Cardiac muscle cell (in vitro differentiated cells and primary cell): ENCODE measurements around the gene MICAL2. TPM values are rescaled to one million over a fixed set of nuclear protein-coding genes. Genes with fewer than 3 reads are reported as not detected.

Source experiments
- DNase-seq, 2 donors: peaks; one replicate each; pipeline versions ENCODE4 v3.0.0 to v3.0.0-alpha.2; 2010 to 2017; ENCODE audit warnings: low read depth in 1 of 2, low spot score in 1 of 2
- H3K27ac ChIP-seq: fragments of 200-600 bp; sonication (generic); 2 replicates; pipeline ENCODE4 v1.5.1; 2016
- H3K27me3 ChIP-seq: fragments of 200-600 bp; sonication (generic); 2 replicates; pipeline ENCODE4 v1.6.0; 2016; ENCODE audit warnings: control low read depth
- H3K36me3 ChIP-seq: fragments of 200-600 bp; sonication (generic); 2 replicates; pipeline ENCODE4 v1.5.1; 2016; ENCODE audit warnings: control low read depth
- H3K4me1 ChIP-seq: fragments of 200-600 bp; sonication (generic); 2 replicates; pipeline ENCODE4 v1.8.1; 2017; ENCODE audit warnings: low read depth, mild to moderate bottlenecking, mixed run types
- H3K4me3 ChIP-seq: fragments of 200-600 bp; sonication (generic); 2 replicates; pipeline ENCODE4 v1.5.1; 2016; ENCODE audit warnings: mild to moderate bottlenecking
- H3K9me3 ChIP-seq: fragments of 200-600 bp; sonication (generic); 2 replicates; pipeline ENCODE4 v1.5.1; 2017; ENCODE audit warnings: low read depth, mild to moderate bottlenecking, control low read depth
- polyA plus RNA-seq: library from polyadenylated mRNA; unstranded; fragments of >200 nt; fragmentation: Nextera tagmentation; extraction: Ambion mirVana; gene quantifications from 2 replicates; pipeline ENCODE4 v1.2.1, GENCODE V29; 2016
- total RNA-seq: library from RNA; depleted of rRNA; stranded (reverse); fragments of >200 nt; gene quantifications from 2 replicates; pipeline ENCODE4 v1.2.3, GENCODE V29; 2016
- TF ChIP-seq, protein P1 (sequence below): IDR thresholded peaks from 2 replicates; pipeline ENCODE4 v1.5.1; 2012; ENCODE audit warnings: low read depth, mild to moderate bottlenecking, low read length

Gene MICAL2
- total and polyA plus RNA-seq, 2 experiments from 2014 or later, result 153 to 178 TPM

DNA sequence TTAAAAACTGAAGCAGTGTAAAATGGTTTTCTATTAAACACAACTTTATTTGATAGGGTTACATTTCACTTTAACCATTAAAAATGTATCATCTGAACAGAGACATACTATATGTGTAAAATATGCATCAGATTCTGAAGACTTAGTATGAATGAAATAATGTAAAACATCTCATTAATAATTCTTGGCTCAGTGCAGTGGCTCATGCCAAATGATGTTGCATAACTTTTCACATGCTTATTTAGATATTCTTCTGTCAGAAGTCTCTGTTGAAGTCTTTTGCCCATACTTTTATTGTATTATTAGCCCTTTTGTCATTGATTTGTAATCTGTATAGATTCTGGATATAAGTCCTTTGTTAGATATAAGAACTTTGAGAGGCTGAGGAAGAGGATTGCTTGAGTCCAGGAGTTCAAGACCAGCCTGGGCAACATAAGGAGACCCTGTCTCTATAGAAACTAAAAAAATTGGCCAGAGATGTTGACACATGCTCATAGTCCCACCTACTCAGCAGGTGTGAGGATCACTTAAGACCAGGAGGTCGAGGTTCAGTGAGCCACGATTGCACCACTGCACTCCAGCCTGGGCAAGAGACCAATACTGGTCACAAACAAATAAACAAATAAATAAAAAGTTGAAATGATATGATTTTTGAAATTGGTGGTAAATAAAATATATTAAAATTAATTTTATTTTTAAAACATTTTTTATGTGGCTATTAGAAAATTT lies 193.2 kb downstream of the MICAL2 start:
- Histone ChIP-seq H3K27me3 (no peaks in the 10 kb centered on the region), H3K9me3 (no peaks in the 10 kb centered on the region), H3K27ac (no peak overlapping the region), H3K4me1 (no peaks in the 10 kb centered on the region), H3K4me3 (no peak overlapping the region), H3K36me3 (no peaks in the 10 kb centered on the region)
- TF ChIP-seq, protein P1, sequence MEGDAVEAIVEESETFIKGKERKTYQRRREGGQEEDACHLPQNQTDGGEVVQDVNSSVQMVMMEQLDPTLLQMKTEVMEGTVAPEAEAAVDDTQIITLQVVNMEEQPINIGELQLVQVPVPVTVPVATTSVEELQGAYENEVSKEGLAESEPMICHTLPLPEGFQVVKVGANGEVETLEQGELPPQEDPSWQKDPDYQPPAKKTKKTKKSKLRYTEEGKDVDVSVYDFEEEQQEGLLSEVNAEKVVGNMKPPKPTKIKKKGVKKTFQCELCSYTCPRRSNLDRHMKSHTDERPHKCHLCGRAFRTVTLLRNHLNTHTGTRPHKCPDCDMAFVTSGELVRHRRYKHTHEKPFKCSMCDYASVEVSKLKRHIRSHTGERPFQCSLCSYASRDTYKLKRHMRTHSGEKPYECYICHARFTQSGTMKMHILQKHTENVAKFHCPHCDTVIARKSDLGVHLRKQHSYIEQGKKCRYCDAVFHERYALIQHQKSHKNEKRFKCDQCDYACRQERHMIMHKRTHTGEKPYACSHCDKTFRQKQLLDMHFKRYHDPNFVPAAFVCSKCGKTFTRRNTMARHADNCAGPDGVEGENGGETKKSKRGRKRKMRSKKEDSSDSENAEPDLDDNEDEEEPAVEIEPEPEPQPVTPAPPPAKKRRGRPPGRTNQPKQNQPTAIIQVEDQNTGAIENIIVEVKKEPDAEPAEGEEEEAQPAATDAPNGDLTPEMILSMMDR, result no peak
- DNase-seq, result no peak

DNA sequence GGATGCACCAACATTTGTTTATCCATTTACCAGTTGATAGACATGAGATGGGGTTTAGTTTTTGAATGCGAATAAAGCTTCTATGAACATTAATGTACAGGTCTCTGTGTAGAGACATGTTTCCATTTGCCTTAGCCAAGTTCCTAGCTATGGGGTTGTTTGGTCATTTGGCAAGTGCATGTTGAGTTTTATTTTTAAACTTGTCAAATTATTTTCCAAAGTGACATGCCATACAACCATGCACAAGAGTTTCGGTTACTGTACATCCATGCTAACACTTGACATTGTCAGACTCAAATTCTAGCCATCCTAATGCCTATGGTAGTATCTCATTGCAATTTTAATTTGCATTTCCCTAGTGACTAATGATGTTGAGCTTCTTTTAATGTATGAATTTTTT lies 196.4 kb downstream of the MICAL2 start:
- Histone ChIP-seq H3K36me3 (no peaks in the 10 kb centered on the region), H3K9me3 (no peaks in the 10 kb centered on the region), H3K27ac (no peak overlapping the region), H3K4me1 (no peaks in the 10 kb centered on the region), H3K27me3 (no peaks in the 10 kb centered on the region), H3K4me3 (no peak overlapping the region)
- DNase-seq, result no peak
- TF ChIP-seq, protein P1, result no peak

DNA sequence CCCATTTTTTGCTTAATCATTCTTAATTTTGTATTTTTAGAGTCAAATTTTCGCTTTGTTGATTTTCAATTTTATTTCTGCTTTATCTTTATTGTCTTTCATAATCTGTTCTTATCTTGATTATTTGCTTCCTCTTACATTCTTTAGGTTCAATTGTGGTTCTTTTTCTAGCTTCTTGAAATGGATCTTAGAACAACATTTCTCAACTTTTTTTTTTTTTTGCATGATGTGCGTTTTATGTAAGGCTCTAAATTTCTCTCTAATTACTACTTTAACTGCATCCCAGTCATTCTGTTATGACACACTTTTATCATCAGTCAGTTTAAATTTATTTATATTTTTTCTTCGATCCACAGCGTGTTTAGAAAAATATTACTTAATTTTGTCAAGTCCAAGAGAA lies 201.7 kb downstream of the MICAL2 start:
- no peak for DNase-seq
- TF ChIP-seq, protein P1, result no peak
- Histone ChIP-seq H3K4me3 (no peak overlapping the region), H3K27me3 (no peaks in the 10 kb centered on the region), H3K27ac (no peak overlapping the region), H3K4me1 (no peaks in the 10 kb centered on the region), H3K36me3 (no peaks in the 10 kb centered on the region), H3K9me3 (no peaks in the 10 kb centered on the region)

Other genes starting within 250 kb of the MICAL2 start
- gene DKK3, start 102.0 kb upstream of the MICAL2 start, total RNA-seq, result 180 and 309 TPM in 2 replicates
- gene DKK3, start 102.0 kb upstream of the MICAL2 start, polyA plus RNA-seq, result 226 and 238 TPM in 2 replicates